Mammary epithelial cell (primary cell): ENCODE results near the gene CPA4.

Experiments used
- CTCF ChIP-seq, 2 donors: IDR thresholded peaks in 1 of 2; conservative IDR thresholded peaks in 1 of 2; 2 replicates each; pipeline ENCODE4 v1.5.1; 2011 to 2012; ENCODE audit warnings: inconsistent platforms in 2 of 2, low read length in 2 of 2, mild to moderate bottlenecking in 2 of 2, control low read depth in 1 of 2, low read depth in 1 of 2; ENCODE audit not compliant: insufficient read depth in 1 of 2; ENCODE audit errors: extremely low read depth in 1 of 2
- EZH2 ChIP-seq: IDR thresholded peaks from 2 replicates; pipeline ENCODE4 v1.6.1; 2012; ENCODE audit warnings: low read length, inconsistent platforms, borderline replicate concordance

- TF ChIP-seq CTCF (conservative IDR thresholded peaks at IDR 0.05 in 1 of 2, IDR thresholded peaks at IDR 0.05 in 1 of 2; ENCODE audit: extremely low read depth in 1 of 2, insufficient read depth in 1 of 2, low read depth in 1 of 2, low read length in 2 of 2): no peak
- TF ChIP-seq EZH2: no peak
Measured at GRCh38 chr7:130279906-130280305, 13.1 kb upstream of the CPA4 start.
